Keratinocyte (primary cell): ENCODE measurements around the gene AARS2. TPM values are rescaled to one million over a fixed set of nuclear protein-coding genes. Genes with fewer than 3 reads are reported as not detected.

Source experiments
- DNase-seq: peaks from one replicate; pipeline ENCODE4 v3.0.0-alpha.2; 2011; ENCODE audit warnings: low read depth, missing footprints, low spot score
- FAIRE-seq: peaks from 2 replicates; lab custom pipeline; 2011; peaks lifted over from hg19 to GRCh38; lab: Jason Lieb, UNC
- H2AFZ ChIP-seq: 2 replicates; pipeline ENCODE4 v1.6.0; 2012; ENCODE audit warnings: low read length, control low read depth, inconsistent platforms; ENCODE audit not compliant: control insufficient read depth
- H3K27ac ChIP-seq: 2 replicates; pipeline ENCODE4 v1.5.1; 2011; ENCODE audit warnings: low read length; ENCODE audit not compliant: control insufficient read depth, insufficient read depth
- H3K27me3 ChIP-seq: 3 replicates; pipeline ENCODE4 v1.6.0; 2011; ENCODE audit warnings: low read length; ENCODE audit not compliant: control insufficient read depth, insufficient read depth; ENCODE audit errors: extremely low read depth
- H3K36me3 ChIP-seq, 2 experiments: 2 replicates in 1 of 2; 3 replicates in 1 of 2; pipeline ENCODE4 v1.5.1; 2011; ENCODE audit warnings: low read length in 2 of 2, mild to moderate bottlenecking in 1 of 2; ENCODE audit not compliant: control insufficient read depth in 2 of 2, insufficient read depth in 2 of 2; ENCODE audit errors: extremely low read depth in 1 of 2
- H3K4me1 ChIP-seq: 3 replicates; pipeline ENCODE4 v1.5.1; 2011; ENCODE audit warnings: low read length; ENCODE audit not compliant: control insufficient read depth, insufficient read depth; ENCODE audit errors: extremely low read depth
- H3K4me2 ChIP-seq: 3 replicates; pipeline ENCODE4 v1.6.0; 2011; ENCODE audit warnings: low read depth, low read length; ENCODE audit not compliant: control insufficient read depth, insufficient read depth; ENCODE audit errors: extremely low read depth
- H3K4me3 ChIP-seq, 3 experiments: fragments of 200-600 bp in 1 of 3; sonication (generic) in 1 of 3; 2 replicates in 2 of 3; 3 replicates in 1 of 3; pipeline ENCODE4 v1.5.1; 2011 to 2016; ENCODE audit warnings: low read length in 3 of 3, mild to moderate bottlenecking in 3 of 3, control low read depth in 2 of 3, inconsistent platforms in 1 of 3, low read depth in 1 of 3, mixed read lengths in 1 of 3, mixed run types in 1 of 3, moderate library complexity in 1 of 3; ENCODE audit not compliant: control insufficient read depth in 2 of 3, insufficient read depth in 2 of 3; ENCODE audit errors: extremely low read depth in 1 of 3
- H3K79me2 ChIP-seq: 2 replicates; pipeline ENCODE4 v1.6.0; 2012; ENCODE audit warnings: low read length; ENCODE audit not compliant: control insufficient read depth, insufficient read depth
- H3K9ac ChIP-seq: 3 replicates; pipeline ENCODE4 v1.6.0; 2011; ENCODE audit warnings: low read length; ENCODE audit not compliant: control insufficient read depth, insufficient read depth; ENCODE audit errors: extremely low read depth
- H3K9me1 ChIP-seq: 3 replicates; pipeline ENCODE4 v1.6.0; 2011; ENCODE audit warnings: low read length; ENCODE audit not compliant: control insufficient read depth, insufficient read depth; ENCODE audit errors: extremely low read depth
- H3K9me3 ChIP-seq: 2 replicates; pipeline ENCODE4 v1.5.1; 2012; ENCODE audit warnings: low read depth, low read length; ENCODE audit not compliant: control insufficient read depth
- H4K20me1 ChIP-seq: 3 replicates; pipeline ENCODE4 v1.6.0; 2011; ENCODE audit warnings: low read length; ENCODE audit not compliant: control insufficient read depth, insufficient read depth; ENCODE audit errors: extremely low read depth
- CTCF ChIP-seq, 3 experiments: IDR thresholded peaks in 1 of 3; conservative IDR thresholded peaks in 1 of 3; optimal IDR thresholded peaks in 1 of 3; 2 replicates in 2 of 3; 3 replicates in 1 of 3; pipeline versions ENCODE3 to v1.5.1; 2011; ENCODE audit warnings: low read length in 3 of 3, mild to moderate bottlenecking in 3 of 3, moderate library complexity in 2 of 3, control low read depth in 1 of 3, inconsistent platforms in 1 of 3; ENCODE audit not compliant: insufficient read depth in 2 of 3; ENCODE audit errors: extremely low read depth in 1 of 3
- EZH2 ChIP-seq: IDR thresholded peaks from one replicate; pipeline ENCODE4 v1.6.1; 2012; ENCODE audit warnings: inconsistent platforms, mild to moderate bottlenecking, low read length, moderate library complexity
- dilution Hi-C: fragments of 300-500 bp; cut with MboI; formaldehyde crosslinking; loops from one replicate; pipeline ENCODE4 v1.7.0; 2020; ENCODE audit warnings: low sequenced_read_pairs; ENCODE audit not compliant: extremely low pct_ligation_motif_present
- polyA plus RNA-seq, 5 experiments: library from polyadenylated mRNA; depleted of rRNA in 3 of 5; stranded (reverse) in 3 of 5; stranded (forward) in 1 of 5; unstranded in 1 of 5; fragments of >200 nt; gene quantifications; 1 replicate in 1 of 5; 2 replicates in 3 of 5; 3 replicates in 1 of 5; pipeline versions ENCODE4 v1.2.1 to v1.2.3, GENCODE V29; 2011 to 2012; ENCODE audit warnings: missing spikeins in 2 of 5, low read depth in 1 of 5, low replicate concordance in 1 of 5

The AARS2 gene
- polyA plus RNA-seq, 1 donor (not counting 4 experiments of a cell fraction or from before 2014, with no cell fraction given) = 5.8 TPM

DNA sequence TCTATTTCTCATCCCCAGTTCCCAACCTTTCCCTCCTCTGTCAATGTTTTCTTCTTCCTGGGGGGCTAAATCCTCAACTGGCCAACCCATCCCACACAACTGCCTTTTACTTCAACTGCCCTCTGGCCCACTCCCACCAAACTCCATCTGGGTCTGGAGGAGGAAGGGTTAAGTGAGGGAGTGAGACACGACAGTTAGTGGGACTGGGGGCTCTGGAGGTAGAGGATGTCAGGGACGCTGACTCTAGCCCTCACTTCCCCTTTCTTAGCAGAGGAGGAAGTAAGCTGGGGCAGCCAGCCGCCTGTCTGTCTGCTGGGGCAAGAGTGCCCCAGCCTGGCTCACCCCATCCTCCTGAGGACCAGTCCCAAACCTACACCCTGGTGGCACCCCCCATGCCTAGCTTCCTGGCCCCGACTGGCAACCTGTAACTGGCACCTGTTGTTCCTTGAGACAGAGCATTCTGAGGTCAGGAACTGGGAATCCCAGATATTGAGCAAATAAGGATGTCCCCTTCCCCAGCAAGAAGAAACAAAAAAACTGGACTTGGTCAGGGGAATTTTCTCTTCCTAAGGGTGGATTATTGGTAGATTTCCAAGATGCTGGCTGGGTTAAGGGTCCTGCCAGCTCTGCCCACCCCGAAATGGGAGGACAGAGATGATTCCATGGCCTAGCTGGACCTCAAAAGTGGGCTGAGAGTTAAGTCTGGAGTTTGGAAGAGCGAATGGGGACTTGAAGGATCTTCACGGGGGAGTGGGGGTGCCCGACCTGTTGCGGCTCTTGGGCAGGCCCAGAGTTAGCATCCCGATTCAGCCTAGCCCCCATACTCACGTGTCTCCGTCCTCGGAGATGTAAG lies 48.8 kb downstream of the AARS2 start:
- Histone ChIP-seq H3K4me1 (peaks cover 27% of the 10 kb centered on the region), H3K27me3 (peaks cover 8% of the 10 kb centered on the region), H3K36me3 (peaks cover 11 to 14% of the 10 kb centered on the region in 2 experiments), H3K27ac (peak overlapping the region; percentile 73), H3K79me2 (peaks cover 26% of the 10 kb centered on the region), H3K4me3 (peak overlapping the region; percentile 63 to 80 (median 69)), H4K20me1 (peaks cover 3% of the 10 kb centered on the region), H3K4me2 (peak overlapping the region; percentile 89), H3K9me1 (no peaks in the 10 kb centered on the region), H2AFZ (peak overlapping the region; percentile 66), H3K9me3 (no peaks in the 10 kb centered on the region), H3K9ac (peak overlapping the region; percentile 86)
- dilution Hi-C loops = no loop called here
- DNase-seq (no peak), FAIRE-seq (no peak)
- TF ChIP-seq CTCF (optimal IDR thresholded peaks at IDR 0.05 in 1 of 3, IDR thresholded peaks at IDR 0.05 in 1 of 3, conservative IDR thresholded peaks at IDR 0.05 in 1 of 3; ENCODE audit: extremely low read depth in 1 of 3, insufficient read depth in 2 of 3, low read length in 3 of 3) (no peak), EZH2 (no peak)

- Histone ChIP-seq H3K9me3 (no peaks in the 10 kb centered on the region), H3K79me2 (peaks cover 26% of the 10 kb centered on the region), H3K27ac (peak overlapping the region; percentile 30), H3K4me2 (peak overlapping the region; percentile 89), H3K4me1 (peaks cover 26% of the 10 kb centered on the region), H2AFZ (no peak overlapping the region), H3K27me3 (peaks cover 2% of the 10 kb centered on the region), H4K20me1 (peaks cover 1% of the 10 kb centered on the region), H3K9ac (peak overlapping the region; percentile 86), H3K9me1 (no peaks in the 10 kb centered on the region), H3K36me3 (peaks cover 15 to 17% of the 10 kb centered on the region in 2 experiments), H3K4me3 (peak overlapping the region; percentile 63 to 80 (median 69))
- DNase-seq = no peak
- dilution Hi-C loops = no loop called here
- FAIRE-seq = no peak
- TF ChIP-seq CTCF (optimal IDR thresholded peaks at IDR 0.05 in 1 of 3, IDR thresholded peaks at IDR 0.05 in 1 of 3, conservative IDR thresholded peaks at IDR 0.05 in 1 of 3; ENCODE audit: extremely low read depth in 1 of 3, insufficient read depth in 2 of 3, low read length in 3 of 3) (no peak), EZH2 (no peak)
Measured at GRCh38 chr6:44263354-44264100, 49.6 kb downstream of the AARS2 start.
